ENCODE data around the gene MAGI1.

GRCh38 chr3:65535260-65535659 is 503.5 kb downstream of the MAGI1 start:
- TF ChIP-seq CTCF (IDR thresholded peaks at IDR 0.05) (no peak), POLR2A (IDR thresholded peaks at IDR 0.05) (no peak)

Measured in lower leg skin (tissue), 3 donors.